Retina (tissue), 1 donor: ENCODE results near the gene FLT3LG.

Experiments
- DNase-seq: peaks from one replicate; pipeline ENCODE4 v3.0.0-alpha.2; 2016

The FLT3LG gene

DNA sequence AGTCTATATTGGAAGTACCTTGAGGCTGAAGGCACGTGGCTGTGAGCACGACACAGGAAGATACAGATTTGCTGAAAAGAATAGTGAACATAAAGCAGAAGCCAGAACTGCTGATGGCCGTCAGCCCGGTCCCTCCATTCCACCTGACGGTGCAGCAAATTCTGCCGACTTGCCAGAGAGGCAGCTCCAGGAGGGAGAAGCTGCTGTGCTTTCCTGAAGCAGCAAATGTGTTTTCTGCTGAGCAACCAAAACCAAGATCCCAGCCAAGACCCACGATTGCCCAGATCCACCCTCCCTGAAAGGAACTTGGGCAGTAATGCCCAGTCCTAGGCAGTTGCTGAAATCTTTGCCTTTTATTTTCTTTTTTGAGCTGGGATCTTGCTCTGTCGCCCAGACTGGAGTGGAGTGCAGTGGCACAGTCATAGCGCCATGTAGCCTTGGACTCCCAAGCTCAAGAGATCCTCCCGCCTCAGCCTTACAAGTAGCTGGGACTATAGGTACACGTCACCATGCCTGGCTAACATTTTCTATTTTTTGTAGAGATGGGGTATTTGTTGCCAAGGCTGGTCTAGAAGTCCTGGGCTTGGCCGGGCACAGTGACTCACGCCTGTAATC is 46.8 kb downstream of the FLT3LG start:
- DNase-seq = no peak

DNA sequence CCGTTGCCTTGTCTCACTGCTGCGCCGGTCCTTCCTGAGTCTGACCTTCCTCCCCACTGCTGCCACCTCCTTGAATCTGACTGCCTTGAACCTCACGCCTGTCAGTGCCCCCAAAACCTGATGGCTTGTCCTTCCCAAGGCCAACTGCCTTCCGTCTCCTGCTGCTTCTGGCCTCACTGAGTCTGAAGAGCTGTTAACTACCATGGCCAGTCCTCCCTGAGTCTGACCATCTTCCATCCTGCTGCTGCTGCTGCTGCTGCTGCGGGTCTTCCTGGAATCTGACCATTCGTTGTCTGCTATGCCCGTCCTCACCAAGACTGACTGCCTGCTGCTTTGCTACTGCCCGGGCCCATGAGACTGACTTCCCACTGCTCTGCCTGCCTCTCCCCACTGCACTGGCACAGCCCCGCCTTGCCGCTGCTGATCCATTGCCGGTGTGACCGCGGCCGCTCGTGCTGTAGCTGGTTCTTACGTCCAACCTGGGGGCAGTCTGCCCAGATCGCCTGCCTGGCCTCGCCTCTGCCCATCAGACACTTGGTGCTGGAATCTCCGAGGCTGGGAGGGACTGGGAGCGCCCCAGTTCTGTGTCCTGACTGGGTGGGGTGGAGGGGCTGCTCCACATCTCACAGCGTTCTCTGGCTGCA is 50.9 kb downstream of the FLT3LG start:
- DNase-seq = no peak

DNA sequence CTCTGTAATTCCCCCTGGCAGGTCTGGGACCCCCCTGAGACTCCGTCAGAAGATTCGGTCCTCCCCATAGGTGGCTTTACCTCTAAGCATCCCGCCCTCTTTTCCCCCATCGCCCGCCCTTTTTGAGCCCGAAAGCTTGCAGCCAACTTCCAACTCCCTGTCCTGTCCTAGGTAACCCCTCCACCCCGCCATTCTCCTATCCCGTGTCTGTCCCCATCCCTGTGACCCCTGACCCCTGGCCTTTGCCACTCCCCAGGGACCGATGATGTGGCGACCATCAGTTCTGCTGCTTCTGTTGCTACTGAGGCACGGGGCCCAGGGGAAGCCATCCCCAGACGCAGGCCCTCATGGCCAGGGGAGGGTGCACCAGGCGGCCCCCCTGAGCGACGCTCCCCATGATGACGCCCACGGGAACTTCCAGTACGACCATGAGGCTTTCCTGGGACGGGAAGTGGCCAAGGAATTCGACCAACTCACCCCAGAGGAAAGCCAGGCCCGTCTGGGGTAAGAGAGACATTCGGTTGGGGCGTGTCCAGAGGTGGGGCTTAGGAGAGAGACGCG is 54.3 kb downstream of the FLT3LG start:
- DNase-seq = no peak

DNA sequence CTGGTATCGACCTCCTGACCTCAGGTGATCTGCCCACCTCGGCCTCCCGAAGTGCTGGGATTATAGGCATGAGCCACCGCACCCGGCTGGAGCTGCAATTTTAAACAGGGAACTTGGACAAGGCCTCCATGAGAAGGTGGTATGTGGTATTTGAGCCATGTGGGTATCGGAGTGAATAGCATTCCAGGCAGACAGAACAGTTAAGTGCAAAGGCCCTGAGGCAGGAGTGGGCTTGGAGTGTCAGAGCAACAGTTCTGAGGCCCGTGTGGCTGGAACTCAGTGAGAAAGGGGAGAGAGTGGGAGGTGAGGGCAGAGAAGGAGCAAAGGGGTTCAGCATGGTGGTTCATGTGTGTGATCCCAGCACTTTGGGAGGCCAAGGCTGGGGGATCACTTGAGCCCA is 56.7 kb downstream of the FLT3LG start:
- no peak for DNase-seq

DNA sequence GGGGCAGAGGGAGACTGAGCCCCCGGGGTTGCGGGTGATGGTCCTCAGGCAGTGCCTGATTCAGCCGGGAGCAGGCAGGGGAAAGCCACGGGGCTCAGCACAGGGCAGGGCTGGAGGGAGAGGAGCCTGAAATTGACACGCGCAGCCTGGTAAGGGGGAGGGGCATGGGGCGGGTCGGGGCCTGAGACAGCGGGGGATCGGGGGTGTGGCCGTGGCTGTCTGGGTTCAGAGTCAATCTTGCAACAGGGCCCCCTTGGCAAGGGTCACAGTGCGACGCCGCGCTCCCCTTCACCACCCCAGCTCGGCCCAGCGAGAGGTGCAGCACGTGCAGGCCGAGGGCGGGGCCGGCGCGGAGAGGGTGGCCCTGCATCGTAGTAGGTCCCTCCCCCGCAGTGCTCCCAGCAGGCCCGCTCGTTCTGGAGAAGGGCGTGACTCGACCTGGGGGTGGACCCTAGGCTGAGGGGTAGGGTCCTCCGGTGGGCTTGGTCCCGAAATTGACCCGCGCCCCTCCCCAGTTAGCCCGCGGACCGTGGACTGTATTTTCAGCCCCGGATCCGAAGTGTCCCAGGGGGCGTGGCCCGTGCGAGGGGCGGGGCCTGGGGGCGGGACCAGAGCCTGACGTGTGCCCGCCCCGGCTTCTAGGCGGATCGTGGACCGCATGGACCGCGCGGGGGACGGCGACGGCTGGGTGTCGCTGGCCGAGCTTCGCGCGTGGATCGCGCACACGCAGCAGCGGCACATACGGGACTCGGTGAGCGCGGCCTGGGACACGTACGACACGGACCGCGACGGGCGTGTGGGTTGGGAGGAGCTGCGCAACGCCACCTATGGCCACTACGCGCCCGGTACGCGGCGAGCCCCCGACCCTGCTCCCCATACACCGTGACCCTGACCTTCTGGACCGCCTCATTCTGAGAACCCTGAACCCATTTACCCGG is 59.8 kb downstream of the FLT3LG start:
- peak; percentile 91 for DNase-seq

DNA sequence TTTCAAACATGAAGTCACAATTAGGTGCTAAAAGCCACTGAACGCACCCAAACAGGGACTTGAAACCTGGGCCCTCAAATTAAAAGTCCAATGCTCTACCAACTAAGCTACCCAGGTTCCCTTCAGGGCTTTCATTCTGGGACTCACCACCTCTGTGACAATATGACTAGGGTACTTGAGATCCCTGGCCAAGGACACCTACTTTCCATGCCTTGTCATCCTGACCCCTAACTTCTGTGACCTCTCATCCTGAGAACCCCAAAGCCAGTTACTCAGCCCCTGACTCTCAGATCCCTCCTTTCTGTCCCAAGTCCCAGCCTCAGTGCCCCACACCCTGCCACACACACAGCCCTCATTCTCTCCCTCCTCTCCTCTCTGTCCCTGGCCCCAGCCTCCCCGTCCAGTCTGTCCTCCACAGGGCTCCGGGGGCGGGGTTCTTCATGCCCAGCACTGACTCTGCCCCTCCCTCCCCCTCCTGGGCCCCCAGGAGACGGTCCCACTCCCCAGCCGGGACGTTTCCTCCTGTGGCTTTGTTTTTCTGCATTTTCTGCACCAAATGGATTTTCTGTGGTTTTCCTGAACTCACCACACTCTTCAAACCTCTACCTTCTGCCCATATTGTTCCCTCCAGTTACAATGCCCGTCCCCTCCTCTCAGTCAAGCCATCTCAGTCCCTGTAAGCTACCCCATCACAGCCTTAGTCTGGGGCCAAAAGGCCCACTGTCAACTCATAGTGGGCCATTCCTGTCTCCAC is 60.8 kb downstream of the FLT3LG start:
- DNase-seq = no peak
